Mononuclear cell (primary cell): ENCODE data around the gene DLG2. TPM values are rescaled to one million over a fixed set of nuclear protein-coding genes. Genes with fewer than 3 reads are reported as not detected.

Experiments used
- H3K27me3 ChIP-seq: 2 replicates; pipeline ENCODE4 v1.6.0; 2011; ENCODE audit warnings: low read length, control low read depth; ENCODE audit not compliant: insufficient read depth
- H3K4me1 ChIP-seq: 2 replicates; pipeline ENCODE4 v1.5.1; 2011; ENCODE audit warnings: mild to moderate bottlenecking, low read length, control low read depth; ENCODE audit not compliant: insufficient read depth
- H3K4me3 ChIP-seq: 2 replicates; pipeline ENCODE4 v1.5.1; 2011; ENCODE audit warnings: mild to moderate bottlenecking, low read length, moderate library complexity
- H3K9me3 ChIP-seq: 2 replicates; pipeline ENCODE4 v1.5.1; 2011; ENCODE audit warnings: low read depth, mild to moderate bottlenecking, control low read depth, low read length
- total RNA-seq: library from RNA; depleted of rRNA; stranded (reverse); fragments of >200 nt; gene quantifications from one replicate; pipeline ENCODE4 v1.2.3, GENCODE V29; 2012

The DLG2 gene
- total RNA-seq, 1 donor, result 1.6 TPM

DNA sequence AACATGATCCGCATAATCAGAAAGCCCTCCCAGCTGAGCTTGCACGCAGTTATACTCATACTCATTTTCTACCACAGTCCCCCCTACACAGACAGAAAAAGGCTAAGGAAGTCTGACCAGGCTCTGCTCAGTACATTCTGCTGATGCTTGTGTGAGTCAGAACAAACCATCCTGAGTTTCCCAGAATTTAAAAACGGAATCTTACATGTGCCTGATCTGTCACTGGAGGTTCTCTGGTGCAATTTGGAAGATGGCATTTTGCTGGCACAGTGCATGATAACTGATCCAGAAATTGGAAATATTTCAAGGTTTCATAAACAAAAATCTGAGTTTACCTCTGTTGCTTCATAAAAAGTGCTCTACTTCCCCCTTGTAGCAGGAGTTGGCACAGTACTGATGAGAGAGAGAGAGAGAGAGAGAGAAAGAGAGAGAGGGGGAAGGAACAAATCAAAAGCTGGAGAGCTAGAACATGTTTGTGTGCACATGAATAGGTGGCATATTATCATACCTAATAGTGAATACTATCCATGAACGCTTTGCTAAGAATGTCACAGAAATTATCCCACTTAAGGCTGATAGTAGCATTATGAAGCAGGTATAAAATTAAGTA is 1085.3 kb downstream of the DLG2 start:
- Histone ChIP-seq H3K4me3 (no peak overlapping the region), H3K4me1 (no peaks in the 10 kb centered on the region), H3K9me3 (no peaks in the 10 kb centered on the region), H3K27me3 (no peaks in the 10 kb centered on the region)

DNA sequence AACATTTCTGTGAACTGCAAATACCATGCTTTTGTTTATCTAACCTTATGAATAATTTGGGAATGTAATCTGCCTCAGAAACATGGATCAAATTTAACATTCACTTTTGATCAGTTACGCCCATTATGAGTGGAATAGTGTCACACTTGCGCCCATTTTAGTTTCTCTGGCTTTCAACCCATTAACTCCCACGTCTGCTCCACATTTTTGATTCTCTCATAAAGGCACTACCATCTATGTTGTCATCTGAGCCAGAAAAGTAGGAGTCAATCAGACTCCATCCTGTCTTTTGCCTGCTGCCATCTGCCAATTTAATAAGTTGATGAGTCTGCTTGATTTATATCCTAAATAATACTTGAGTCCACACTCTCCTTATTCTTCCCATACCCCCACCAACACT is 1090.7 kb downstream of the DLG2 start:
- Histone ChIP-seq H3K4me3 (no peak overlapping the region), H3K27me3 (no peaks in the 10 kb centered on the region), H3K4me1 (no peaks in the 10 kb centered on the region), H3K9me3 (no peaks in the 10 kb centered on the region)

DNA sequence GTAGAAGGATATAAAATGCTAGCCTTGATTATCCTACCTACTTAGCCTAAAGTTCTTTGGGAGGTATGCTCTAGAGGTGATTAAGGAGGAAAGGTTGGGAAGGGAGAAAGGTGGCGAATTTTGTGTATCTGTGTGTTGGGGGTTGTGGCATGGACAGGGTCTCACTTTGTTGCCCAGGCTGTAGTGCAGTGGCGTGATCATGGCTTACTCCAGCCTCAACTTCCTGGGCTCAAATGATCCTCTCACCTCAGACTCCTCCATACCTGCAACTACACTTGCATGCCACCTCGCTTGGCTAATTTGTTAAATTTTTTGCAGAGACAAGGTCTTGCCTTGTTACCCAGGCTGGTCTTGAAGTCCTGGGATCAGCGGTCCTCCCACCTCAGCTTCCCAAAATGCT is 1094.8 kb downstream of the DLG2 start:
- no peaks in the 10 kb centered on the region for H3K4me1 ChIP-seq
- H3K9me3 ChIP-seq, result no peaks in the 10 kb centered on the region
- no peaks in the 10 kb centered on the region for H3K27me3 ChIP-seq
- no peak overlapping the region for H3K4me3 ChIP-seq

DNA sequence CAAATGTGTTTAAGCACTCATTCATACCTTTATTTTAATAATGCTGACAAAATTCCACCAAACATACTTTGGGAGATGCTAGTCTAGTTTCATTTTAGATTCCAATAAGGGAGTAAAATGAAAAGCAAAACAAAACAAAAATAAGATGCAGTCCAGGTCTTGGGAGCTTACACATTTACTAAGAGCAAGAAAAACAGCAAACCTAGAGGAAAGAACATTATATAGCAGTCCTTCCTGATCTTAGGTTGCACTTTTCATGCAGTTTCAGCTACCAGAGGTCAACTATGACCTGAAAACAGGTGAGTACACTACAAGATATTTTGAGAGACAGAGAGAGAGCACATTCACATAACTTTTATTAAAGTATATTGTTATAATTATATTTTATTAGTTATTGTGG is 1100.9 kb downstream of the DLG2 start:
- Histone ChIP-seq H3K4me1 (no peaks in the 10 kb centered on the region), H3K27me3 (no peaks in the 10 kb centered on the region), H3K9me3 (no peaks in the 10 kb centered on the region), H3K4me3 (no peak overlapping the region)

DNA sequence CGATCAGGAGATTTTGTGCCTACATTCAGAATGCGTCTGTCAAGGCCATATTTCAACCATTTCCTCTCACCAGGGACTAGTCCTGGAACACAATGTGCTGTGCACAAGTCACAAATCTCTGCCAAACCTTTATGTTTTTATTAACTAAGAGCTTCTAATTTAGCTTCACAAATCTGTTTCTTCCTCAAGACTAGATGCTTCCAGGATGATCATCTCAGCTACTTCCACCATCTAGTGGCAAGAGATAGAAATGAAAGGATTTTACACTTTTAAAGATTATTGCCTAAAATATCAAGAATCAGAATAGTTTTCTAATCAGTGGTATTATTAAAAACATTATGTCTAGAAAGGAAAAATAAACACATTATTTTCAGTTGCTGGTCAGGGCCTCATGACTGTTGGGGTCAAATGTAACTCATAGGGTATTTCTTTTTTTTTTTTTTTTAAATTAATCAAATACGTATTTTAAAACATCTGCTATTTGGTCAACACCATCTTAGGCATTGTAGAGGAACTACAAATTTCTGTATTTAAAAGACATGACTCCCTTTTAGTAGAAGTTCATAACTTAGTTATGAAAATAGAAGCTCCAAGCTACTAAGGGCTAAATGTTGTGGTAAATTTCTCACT is 1102.6 kb downstream of the DLG2 start:
- Histone ChIP-seq H3K9me3 (no peaks in the 10 kb centered on the region), H3K27me3 (no peaks in the 10 kb centered on the region), H3K4me1 (no peaks in the 10 kb centered on the region), H3K4me3 (no peak overlapping the region)

DNA sequence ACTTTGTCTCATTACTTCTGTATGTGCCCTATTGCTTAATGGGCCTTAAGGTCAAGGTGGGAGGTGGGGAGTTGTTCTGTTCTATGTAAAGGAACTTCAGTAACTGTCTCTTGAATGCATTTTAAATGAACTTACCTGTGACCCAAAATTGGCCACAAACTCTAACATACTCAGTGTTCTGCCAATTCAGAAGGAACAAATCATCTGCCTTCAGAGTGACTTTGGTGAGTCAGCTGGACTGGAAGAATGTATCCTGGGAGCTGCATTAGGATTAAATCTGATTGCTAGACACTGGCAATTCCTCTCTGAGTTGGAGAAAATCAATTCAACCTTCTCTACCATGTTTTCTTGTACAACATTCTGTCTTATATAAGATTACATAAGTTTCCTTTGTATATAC is 1104.8 kb downstream of the DLG2 start:
- Histone ChIP-seq H3K4me1 (no peaks in the 10 kb centered on the region), H3K27me3 (no peaks in the 10 kb centered on the region), H3K4me3 (no peak overlapping the region), H3K9me3 (no peaks in the 10 kb centered on the region)

DNA sequence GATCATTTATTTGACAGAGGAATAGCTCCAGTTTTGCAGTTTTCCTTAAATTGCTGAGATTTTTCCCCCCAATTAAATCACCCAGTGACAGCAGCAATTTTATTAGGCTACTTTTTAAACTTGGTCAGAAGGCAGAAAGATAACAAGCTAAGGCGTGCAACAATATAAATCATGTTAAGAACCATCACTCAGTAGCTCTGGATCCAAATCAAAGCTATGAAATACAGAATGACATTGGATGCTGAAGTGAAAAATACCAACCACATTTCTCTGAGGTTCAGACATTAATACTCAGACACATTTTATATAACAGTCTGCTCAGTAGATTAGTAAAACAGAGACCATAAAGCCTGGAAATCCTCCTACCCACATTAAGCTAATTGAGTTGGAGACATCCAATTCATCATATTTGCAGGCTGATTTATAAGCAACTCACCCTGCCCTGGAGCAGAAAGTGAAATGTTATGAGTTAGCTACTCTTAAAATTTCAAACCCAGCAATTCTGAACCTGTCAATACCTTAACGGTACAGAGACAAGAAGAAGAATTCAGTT is 1108.4 kb downstream of the DLG2 start:
- Histone ChIP-seq H3K9me3 (no peaks in the 10 kb centered on the region), H3K4me3 (no peak overlapping the region), H3K27me3 (no peaks in the 10 kb centered on the region), H3K4me1 (no peaks in the 10 kb centered on the region)

DNA sequence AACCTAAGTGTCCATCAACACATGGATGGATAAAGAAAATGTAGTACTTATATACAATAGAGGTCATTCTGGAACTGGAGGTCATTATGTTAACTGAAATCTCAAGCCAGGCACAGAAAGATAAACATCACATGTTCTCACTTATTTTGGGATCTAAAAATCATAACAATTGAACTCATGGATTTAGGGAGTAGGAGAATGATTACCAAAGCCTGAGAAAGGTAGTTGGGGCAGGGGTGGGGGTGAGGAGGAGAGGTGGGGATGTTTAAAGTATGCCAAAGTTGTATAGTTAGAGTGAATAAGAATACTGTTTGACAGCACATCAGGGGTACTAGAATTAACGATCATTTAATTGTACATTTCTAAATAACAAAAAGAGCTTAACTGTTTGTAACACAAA is 1112.7 kb downstream of the DLG2 start:
- Histone ChIP-seq H3K27me3 (no peaks in the 10 kb centered on the region), H3K9me3 (no peaks in the 10 kb centered on the region), H3K4me1 (no peaks in the 10 kb centered on the region), H3K4me3 (no peak overlapping the region)

DNA sequence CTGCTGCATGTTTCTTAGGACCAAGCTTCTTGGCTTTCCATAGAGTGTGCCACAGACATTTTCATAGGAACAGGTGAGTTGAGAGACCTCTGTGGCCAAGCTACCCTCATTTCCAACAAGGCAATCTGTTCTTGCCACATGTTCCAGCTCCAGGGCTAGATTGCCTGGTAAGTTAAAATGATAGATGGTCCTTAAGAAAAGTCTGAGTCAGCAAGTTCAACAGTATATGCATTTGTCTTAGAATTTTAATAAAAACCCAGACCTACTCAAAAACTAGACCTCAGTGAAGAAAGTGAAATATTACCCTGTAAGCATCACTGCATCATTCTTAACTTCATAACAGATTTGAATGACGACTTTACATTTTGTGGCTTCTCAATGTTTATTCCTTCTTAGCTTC is 1123.6 kb downstream of the DLG2 start:
- Histone ChIP-seq H3K27me3 (no peaks in the 10 kb centered on the region), H3K4me3 (no peak overlapping the region), H3K9me3 (no peaks in the 10 kb centered on the region), H3K4me1 (no peaks in the 10 kb centered on the region)

DNA sequence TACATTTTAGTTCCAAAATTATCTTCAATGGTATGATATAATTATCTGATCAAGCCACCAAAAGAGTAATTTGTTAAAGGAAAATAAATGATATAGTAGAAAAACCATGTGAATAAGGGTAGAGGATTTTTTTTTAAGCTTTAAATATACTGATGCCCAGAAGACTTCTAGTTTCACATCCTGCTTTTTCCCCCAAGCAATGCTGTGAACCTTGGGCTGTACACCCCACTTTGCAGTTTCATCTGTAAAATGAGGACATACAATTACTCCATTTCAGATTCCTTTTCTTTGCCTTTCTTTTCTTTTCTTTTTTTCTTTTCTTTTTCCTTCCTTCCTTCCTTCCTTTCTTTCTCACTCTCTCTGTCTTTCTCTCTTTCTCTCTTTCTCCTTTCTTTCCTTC is 1125.4 kb downstream of the DLG2 start:
- Histone ChIP-seq H3K27me3 (no peaks in the 10 kb centered on the region), H3K4me3 (no peak overlapping the region), H3K4me1 (no peaks in the 10 kb centered on the region), H3K9me3 (no peaks in the 10 kb centered on the region)

DNA sequence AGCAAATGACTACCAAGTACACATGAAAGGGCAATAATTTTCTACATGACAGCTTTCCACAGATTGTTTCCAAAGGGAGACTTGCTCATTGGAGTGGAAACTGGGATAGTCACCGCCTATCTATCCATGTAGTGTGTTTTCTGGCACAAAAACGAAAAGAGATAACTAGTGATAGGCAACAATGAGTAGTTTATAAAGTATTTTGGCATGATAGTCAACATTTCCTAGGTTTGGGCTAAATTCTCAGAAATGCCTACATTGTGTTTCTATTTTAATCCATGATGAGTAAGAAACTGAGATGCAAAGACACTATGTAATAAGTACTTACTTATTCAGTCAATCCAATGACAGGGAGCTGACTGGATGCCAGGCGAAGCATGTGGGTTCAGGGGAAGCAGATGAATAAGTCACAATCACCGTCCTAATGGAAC is 1129.1 kb downstream of the DLG2 start:
- H3K4me3 ChIP-seq, result no peak overlapping the region
- H3K27me3 ChIP-seq, result no peaks in the 10 kb centered on the region
- H3K9me3 ChIP-seq, result no peaks in the 10 kb centered on the region
- no peaks in the 10 kb centered on the region for H3K4me1 ChIP-seq

DNA sequence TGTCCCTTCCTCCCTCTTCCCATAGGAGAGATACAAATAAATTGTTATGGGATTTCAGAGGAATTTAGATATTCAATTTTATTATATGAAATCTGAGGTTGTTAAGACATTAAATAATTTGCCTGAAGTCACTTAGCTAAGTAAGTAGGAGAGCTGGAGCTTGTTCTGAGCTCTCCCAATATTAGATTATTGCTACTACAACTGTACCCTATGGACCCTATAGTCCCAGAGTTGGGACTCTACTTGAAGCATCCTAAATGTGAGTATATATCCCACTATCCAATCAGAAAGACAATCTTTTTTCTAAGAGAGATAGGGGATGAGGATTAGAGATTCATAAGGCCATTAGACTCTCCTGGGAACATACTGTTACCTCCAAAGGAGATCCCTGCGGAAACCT is 1130.0 kb downstream of the DLG2 start:
- no peak overlapping the region for H3K4me3 ChIP-seq
- H3K4me1 ChIP-seq, result no peaks in the 10 kb centered on the region
- H3K9me3 ChIP-seq, result no peaks in the 10 kb centered on the region
- no peaks in the 10 kb centered on the region for H3K27me3 ChIP-seq

DNA sequence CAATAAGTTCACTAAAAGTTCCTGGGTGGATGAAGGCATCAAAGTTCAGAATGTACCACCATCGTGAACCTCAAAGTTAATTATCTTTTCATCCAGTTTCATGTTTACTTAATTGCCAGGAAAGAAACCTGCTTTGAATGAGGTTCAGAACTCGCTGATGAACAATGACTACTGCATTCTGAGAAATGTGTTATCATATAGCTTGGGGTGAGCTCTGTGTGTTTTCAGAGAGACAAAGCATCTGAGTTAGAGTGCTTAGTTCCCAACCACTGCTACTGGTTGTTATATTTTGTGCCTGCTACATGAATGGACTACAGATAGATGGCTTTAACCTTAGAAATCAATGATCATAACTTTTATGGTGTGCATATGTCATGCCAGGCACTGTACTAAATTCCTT is 1131.0 kb downstream of the DLG2 start:
- Histone ChIP-seq H3K4me1 (no peaks in the 10 kb centered on the region), H3K27me3 (no peaks in the 10 kb centered on the region), H3K4me3 (no peak overlapping the region), H3K9me3 (no peaks in the 10 kb centered on the region)

DNA sequence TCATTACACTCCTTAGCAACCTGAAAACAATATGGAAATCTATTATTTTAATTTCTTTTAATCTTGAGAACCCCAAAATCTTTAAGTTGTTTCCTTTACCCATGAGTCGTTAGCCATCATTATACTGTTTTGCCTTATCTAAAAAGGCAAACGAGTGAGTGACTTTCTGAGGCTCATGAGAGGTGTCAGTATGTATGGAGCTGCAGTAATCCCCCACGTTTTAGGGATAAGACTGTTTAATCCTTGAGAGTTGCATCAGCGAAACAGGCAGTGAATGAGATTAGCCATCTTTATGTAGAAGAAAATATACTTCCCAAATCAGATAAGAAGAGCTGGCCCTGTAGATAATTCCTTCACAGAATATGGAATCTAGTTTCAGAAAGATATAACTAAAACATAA is 1147.0 kb downstream of the DLG2 start:
- Histone ChIP-seq H3K9me3 (no peaks in the 10 kb centered on the region), H3K4me1 (no peaks in the 10 kb centered on the region), H3K4me3 (no peak overlapping the region), H3K27me3 (no peaks in the 10 kb centered on the region)

DNA sequence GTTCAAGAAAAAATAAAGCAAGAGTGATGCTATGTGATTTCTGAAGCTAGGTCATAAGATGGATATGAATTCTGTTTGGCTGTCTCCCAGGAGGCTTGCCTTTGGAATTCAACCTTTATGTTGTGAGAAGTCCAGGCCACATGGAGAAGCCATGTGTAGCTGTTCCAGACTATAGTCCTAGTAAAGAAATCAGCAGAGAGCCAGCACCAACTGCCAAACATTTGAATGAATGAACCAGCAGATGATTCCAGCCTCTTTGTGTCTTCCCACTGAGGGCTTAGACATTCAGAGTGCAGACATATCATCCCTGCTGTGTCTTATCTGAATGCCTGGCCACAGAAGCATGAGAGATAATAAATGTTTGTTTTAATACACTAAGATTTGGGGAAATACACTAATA is 1150.6 kb downstream of the DLG2 start:
- Histone ChIP-seq H3K9me3 (no peaks in the 10 kb centered on the region), H3K27me3 (no peaks in the 10 kb centered on the region), H3K4me3 (no peak overlapping the region), H3K4me1 (no peaks in the 10 kb centered on the region)

DNA sequence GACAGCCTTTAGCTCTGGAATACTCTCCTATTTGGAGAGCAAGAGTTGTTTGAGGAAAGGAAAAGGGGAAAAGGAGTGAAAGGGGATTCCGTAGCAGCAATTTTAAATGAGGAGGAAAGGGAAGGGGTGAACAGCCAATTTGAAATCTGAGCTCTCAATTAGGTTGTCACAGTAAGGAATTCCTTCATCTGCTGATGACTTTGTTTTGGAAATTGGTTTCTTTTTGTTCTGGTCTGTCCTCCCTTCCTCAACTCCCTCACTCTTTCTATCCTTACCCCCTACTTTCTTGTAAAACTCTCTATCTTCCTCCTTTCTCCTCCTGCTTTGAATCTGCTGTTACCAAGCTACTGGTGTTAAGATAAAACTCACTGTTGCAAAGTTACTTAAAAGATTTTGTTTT is 1155.6 kb downstream of the DLG2 start:
- Histone ChIP-seq H3K4me3 (no peak overlapping the region), H3K9me3 (no peaks in the 10 kb centered on the region), H3K4me1 (no peaks in the 10 kb centered on the region), H3K27me3 (no peaks in the 10 kb centered on the region)
